ENCODE results near the gene MACROD2.
"Not testable (repeated sequence)": the region's sequence is repeated elsewhere in the genome, so short reads cannot be mapped to it uniquely, and the experiment has no call there.

The MACROD2 gene

DNA sequence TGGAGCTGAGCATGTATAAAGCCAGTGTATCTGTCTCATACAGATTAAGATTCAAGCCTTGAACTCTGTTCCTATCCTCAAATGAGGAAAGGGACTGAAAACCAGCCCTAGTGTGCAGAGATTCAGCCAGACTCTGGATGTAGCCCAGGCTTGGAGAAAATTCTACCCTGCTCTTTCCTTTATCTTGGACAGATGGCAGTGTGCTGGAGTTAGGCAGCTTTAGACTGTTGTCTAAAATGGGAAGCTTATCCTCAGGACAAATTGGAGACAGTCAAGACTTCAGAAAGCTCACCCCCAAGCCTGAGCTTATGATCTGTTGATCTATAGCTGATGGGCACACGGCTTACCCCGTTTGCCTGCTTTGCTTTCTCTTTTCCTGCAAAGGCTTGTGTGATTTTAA is 1520.4 kb downstream of the MACROD2 start:
- DNase-seq: no peak

DNA sequence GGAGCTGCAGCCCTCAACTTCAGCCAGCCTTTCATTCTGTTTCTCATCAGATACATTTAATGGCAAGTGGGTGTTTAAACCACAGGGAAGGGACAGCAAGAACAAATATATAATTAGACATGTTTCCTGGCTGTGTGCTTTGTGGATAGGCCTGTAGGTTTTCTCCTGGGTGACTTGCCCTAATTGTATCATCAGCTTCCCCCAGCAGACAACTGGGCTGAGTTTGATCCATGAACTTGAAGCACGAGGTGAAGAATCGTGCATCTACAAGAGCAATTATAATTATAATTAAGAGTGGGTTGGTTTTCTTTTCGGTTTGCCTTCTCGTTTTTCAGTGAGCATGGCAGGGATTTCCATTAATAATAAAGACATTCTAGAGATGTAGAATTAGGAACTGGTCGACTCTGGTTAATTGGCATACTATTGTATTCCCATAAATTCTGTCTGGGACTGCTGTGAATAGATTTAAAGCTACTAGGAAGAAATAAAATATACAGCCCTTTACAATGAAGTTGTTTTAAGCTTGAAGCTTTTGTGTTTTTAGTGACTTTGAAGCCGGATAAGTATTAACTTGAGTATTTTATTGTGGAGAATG is 1525.7 kb downstream of the MACROD2 start:
- DNase-seq: no peak

DNA sequence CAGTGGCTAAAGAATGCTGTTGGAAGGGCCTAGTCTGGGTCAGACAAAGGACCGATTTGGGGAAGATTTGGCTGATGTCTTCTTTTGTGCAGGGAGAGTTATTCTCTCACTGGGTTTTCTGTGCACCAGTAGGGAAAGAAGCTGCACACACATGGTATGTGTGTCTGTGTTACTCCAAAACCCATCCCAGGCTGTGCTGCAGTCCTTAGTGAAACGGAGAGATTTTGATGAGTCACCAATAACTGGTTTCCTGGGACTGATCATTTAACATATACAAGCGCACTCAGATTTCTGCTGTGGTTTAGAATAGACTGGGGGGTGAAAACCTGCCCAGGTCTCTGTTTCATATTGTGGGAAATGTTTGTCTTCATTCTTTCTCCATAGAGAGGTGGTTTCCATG is 1528.1 kb downstream of the MACROD2 start:
- no peak for DNase-seq

DNA sequence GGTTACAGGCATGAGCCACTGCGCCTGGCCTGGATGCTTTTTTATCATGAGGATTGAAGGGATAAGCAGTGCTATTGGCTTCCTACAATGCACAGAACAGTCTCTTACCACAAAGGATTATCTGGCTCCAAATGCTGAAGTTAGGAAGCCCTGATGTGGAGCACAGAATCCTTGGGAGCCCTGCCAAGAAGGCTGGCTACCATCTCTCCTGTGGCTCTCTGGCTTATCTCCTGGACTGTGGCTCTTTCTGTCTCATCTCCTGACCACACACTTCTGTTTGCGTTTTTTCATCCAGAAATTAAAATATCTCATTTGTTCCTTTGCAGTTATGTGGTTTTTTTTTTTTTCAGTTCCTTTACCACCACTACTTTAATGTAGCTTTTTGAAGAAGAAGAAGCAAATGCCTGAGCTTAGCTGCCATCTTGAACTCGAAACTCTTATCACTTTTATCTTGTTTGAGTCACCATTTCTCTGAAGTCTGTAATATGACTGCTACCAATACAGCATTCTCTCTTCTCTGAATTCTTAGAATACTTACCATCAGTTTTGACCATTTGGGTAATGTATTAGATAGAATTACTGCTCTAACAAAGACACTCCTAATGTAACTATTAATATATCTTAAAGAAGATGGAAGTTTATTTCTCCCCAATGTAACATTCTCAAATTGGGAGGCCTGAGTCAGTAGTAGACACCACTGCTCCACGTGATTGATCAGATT is 1533.2 kb downstream of the MACROD2 start:
- peak; percentile 80 for DNase-seq

DNA sequence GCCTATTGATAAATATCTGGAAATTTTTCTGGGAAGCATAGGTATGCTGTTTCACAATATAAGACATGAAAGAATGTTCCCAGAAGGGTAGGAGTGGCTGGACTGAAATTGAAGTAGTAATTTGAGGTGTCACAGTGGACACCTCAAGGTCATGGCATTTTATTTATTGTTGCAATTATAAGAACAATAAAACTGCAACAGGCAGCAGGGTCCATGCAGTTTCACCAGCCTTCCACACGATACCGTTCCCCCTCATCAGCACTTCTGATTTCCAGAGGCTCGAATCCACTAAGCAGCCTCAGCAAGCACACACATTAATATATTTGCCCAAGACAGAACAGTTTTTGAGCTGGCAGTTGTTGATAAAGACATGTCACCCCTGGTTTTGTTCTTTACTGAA is 1540.5 kb downstream of the MACROD2 start:
- no peak for DNase-seq

DNA sequence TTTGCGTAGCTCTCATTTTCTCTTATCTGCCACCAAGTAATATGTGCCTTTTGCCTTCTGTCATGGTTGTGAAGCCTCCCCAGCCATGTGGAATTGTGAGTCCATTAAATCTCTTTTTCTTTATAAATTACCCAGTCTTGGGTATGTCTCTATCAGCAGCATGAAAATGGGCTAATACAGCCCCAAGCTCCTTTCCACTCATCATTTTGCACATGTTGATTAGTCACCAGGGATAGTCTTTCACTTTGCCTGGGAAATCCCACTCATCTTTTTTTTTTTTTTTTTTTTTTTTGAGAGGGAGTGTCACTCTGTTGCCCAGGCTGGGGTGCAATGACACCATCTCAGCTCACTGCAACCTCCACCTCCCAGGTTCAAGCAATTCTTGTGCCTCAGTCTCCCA is 1541.9 kb downstream of the MACROD2 start:
- not testable (repeated sequence) for DNase-seq

DNA sequence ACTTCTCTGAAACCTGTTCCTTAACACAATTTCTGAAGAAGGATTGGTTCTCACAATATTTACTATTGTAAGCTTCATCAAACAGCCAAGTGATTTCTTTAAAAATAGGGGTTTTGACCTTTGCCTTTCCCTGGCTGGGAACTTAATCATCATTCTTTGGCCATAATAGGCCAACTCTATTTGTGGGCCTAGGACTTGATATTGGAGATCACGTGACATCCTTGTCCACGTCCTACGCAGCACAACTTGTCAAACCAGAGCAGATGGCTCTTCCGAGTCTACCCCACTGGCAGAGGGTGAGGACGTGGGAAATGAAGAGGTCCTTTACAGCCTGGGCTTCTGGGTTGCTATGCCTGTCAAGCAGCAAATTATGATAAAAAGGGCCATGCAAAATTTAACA is 1547.3 kb downstream of the MACROD2 start:
- no peak for DNase-seq

DNA sequence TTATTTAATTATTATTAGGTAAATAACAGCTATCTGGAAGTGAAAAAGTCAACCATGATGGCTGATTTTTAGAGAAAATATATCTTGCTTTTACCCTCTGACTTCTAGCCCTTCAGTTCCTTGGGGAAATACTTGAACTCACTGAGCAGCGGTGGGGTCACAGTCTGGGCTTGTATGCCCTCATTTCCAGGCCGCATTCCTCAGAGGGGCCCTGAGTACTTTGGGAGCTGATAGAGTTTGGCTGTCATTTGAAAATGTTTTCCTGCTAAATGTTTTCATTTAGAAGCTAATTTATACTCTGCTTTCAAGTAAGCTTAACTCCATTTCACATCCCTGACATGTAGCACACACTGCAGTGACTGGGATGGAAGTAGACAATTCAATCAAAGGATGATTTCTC is 1549.4 kb downstream of the MACROD2 start:
- no peak for DNase-seq

DNA sequence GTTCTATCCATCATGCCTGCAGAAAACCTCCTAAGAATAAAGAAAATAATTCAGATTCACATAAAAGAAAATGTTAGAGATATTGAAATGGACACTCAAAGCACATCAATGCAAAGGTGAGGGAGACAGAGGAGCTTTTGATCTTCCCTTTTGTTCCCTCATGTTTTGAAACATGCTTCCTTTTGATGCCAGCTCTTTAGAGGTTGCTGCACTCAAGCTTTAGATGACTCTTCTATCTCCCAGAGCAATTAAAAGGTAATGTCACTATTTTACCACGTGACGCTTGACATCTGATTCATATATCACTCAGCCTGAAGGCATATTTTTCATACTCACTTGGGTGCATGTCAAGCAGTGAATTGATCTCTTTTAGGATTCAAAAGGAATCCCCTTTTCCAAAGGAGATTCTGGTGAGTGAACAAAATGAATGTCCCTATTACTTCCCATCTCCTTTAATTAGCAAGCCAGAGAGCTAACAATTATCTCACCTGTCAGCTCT is 1551.3 kb downstream of the MACROD2 start:
- no peak for DNase-seq

DNA sequence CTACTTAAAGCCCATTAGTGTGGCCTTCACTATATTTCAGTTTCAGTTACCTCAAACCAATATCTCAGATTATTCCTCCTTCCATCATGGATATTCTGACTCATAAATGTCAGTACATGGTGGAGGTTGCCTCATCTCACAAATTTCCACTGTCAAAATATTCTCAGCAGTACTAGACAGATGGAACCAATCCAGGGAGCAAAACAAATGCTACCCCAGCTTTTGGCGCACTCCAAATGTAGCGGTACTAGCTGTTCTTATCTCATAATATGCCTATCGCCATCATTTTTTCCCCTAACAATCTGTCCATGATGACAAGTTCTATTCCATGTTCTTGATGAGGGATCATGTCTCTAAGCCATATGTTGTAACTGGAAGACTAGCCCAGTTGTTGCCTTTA is 1551.8 kb downstream of the MACROD2 start:
- no peak for DNase-seq

DNA sequence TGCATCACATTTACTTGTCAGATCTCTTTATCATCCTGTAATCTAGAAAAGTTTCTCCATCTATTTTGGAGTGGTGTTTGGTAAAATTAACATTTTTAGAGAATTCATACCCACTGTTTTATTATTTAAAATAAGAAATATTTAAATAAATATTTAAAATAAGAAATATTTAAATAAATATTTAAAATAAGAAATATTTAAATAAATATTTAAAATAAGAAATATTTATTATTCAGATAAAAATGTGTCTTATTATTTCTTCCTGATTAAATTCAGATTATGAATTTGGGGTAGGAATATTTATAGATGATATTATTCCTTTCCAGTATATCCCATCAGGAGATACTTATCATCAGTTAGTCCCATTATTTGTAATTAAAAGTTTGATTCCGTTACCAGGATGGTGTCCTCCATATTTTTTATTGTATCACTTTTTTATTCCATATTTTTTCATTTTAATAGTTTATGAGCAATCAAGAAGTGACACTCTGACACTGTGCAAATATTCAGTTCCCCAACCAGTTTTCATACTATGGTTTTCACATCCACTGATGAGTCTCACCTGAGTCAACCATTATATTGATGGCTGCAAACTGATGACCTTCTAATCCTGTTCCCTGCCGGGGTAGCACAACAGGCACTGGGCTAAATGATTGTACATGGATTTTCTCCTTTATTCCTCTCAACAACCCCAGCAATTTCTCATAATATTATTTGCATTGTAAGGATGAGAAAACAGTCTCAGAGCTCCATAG is 1555.0 kb downstream of the MACROD2 start:
- DNase-seq: no peak

DNA sequence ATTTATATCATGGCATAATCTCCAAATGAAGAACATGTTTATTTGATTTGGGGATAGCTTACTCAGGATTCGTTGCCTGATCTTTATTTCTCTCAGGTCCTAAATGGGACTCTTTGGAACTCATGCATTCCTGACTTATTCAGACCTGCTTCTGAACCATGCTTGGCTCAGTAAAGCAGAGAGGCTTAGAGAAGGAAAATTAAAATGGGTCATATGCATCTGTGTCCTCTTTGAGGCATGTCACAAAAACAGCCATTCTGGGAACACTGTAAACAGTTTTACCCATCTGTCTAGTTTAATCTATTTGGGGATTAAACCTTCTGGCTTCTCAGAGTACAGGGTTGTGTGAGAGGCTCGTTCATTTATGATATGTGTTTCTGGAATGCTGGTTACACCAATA is 1560.6 kb downstream of the MACROD2 start:
- DNase-seq: no peak

DNA sequence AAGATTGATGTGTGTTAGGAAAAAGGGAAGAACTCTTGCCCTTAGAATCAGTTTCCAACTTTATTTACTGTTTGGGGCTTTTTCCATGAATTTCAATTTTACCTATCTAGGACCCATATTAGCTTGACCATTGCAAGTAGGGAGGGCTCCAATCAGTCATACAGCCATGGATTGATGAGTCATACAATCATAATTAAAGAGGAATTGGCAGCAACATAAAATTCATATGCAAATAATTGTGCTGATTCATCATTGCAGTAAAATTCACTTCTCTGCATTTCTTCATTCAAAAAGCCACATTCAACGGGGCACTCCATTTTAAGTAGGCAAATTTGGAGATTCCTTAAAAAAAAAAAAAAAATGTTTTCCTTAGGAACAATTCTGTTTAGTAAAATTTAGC is 1561.6 kb downstream of the MACROD2 start:
- DNase-seq: no peak

DNA sequence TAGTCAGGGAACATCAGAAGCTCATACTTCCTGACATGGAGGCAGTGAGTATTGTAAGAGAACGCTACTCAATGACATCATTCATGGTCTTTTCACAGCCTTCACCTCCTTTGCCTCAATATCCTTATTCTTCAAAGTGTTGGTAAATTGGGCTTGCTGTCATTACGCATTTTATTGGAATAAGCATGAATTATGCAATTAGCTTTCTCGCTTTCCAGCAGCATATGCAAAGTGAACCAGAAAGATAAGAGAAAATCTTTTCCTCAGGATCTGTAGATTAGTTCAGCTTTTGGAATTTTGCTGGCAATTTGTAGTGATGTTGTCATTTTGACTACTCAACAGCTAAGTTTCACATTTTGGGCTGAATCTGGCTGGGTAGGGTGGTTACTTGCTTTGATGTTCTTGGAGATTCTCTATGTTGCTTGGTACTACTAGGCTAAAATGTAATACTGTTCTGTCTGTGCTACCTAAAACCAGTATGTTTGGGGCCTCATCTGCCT is 1565.8 kb downstream of the MACROD2 start:
- no peak for DNase-seq

DNA sequence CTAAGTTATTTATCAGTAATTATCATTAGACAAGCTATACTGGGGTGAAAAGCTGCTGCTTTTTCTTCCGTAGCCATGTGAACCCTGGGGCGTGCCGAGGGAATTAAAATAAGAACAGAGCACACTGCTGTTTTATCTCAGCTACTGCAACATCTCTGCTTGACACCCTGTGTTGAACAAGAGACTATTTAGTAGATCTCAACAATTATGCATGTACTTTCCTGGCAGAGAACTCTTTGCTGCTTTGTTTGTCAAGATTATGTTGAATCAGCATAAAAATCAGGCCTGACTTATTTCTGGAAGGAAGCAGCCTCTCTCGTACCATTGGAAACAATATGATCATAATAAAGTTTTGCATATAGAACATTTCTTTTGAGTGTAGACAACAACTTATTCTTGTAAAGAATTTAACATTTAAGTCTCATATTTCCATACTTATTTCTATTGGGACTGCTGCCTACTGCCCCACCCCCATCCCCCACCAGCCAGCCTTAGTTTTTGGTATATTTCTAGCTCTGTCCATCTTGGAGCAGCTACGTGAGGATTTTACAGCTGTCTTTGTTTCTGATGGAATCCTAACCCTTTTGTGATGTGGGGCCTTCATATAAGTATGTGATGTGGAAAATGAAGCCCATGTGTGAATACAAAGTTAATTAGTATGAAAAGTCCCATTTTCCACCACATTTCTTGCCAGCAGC is 1566.5 kb downstream of the MACROD2 start:
- DNase-seq: no peak

DNA sequence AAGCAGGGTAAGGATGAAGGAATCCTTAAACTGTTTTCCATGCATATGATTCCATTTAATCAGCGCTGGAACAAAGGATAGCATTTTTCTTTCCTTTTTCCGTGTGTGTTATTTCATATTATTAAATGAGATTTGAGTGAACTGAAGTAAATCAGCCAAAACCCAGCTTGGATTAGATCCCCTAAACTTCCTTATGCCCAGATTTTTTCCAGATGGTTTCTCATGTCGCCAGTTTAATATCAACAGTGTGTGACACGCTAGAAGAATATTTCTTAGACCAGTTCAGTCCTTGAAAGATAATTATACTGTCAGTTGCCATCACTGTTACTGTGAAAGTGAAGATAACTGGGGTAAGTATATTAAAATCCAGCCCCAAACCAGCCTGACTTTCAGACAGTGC is 1568.5 kb downstream of the MACROD2 start:
- DNase-seq: no peak

DNA sequence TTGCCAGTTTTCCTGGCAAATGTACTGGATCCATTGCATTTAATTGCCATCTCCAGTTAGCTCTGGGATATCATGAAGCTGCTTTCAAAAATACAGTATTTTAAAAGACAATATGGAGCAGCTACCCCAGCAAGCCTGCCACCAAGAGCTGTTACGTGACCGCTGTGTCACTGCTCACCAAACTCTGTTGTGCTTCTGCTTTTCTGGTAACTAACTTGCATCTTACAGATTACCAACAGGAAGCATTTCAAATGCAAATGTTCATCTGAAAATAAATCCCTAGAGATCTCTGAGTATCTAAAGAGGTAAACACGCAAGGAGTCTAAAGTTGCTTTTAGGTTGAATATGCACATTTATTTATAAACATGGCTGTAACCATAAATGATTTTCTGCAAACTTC is 1569.7 kb downstream of the MACROD2 start:
- peak; percentile 1 for DNase-seq

DNA sequence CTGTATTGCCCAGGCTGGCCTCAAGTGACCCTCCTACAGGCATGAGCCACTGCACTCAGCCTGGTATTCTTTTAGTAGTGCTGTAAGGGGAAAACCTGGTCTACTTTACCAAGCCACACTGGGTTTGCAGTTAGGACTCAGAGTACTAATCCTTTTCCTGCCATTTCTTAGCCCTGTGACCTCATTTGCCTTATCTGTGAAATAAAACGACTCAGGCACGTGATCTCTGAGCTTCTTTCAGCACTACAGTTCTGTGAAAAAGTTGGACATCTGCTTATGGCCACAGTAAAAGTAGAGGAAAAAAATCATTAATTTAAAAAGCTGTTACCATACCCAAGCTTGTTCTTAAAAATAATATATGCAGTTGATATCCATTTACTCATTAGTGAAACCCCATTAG is 1570.5 kb downstream of the MACROD2 start:
- no peak for DNase-seq

DNA sequence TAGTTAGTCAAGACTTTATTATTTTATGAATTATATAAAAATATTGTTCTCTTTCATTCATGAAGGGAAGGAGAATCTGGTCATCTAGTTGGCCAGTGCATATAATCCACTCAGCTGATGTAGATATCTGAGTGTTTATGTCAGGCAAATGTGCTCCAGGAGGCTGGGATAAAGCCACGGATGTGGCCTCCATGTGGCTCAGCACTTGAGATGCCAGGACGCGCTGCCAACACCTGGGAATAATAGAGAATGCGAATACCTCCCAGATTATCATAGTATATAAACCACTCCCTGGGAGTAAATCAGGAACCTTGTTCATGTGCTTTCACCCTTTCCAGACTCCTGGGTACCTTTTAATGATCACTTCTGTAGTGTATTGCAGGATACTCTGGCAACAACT is 1571.9 kb downstream of the MACROD2 start:
- no peak for DNase-seq

DNA sequence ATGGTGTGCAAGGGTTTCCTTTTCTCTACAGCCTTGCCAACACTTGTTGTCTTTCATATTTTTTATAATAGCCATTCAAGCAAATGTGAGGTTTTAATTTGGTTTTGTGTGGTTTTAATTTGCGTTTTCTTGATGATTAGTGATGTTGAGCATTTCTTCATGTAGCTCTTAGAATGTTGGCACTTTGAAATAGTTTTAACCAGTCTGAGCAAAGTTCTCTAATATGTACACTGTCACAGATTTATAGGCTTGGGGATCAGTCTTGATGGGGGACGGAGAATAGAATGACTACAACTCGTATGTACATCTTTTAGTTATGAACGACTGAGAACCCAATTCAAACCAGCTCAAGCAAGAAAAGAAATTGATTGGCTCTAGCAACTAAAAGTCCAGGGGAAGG is 1574.8 kb downstream of the MACROD2 start:
- DNase-seq: no peak

DNA sequence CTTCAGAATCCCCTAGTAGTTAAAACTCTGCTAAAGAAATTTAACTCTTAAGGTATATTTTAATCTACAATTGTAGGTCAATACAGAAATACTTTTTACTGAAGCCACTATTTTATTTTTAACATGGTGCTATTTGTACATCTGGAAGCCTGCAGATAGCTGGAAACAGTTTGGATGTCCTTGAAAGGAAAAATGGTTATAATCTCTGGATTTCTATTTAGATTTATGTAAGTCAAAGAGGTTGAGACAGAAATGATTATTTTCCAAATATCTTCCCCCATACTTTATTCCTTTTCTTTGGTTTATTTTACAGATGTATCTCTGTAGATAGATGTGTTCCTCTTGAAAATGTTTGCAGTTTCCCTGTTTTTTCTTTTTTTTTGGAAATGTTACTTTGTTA is 1575.7 kb downstream of the MACROD2 start:
- DNase-seq: no peak

DNA sequence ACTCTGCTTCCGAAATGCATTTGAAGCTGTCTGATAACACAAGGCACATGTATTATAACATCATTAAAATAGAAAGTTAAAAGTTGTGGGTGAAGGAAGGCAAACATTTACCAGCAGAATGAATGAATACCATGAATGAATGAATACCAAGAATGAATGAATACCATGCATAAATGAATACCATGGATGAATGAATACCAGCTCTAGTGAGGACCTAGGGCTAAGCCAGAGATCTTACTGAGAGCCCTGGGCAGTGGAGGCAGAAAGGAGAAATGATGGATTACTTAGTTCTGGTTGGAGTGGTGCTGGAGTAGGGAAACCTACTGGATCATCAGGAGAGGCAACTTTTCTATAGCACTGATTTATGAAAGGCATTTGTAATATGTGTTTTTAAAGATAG is 1579.9 kb downstream of the MACROD2 start:
- DNase-seq: no peak

DNA sequence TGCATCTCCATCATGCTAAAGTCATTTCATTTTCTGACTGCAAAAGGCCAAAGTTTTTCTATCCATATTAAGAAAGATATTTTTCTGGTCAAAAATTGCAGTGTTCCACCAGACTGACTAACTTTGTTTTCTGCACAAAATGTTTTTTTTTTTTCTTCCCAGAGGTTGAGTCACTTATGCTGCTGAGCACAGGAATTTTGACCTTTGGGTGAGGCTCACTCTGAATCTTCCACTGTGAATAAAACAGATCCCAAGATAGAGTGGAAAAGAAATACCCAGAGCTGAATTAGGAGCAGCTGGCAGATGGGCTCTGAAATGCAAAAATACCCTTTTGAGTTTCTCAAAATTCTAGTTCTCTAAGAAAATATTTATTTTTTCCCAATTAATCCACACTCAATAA is 1581.1 kb downstream of the MACROD2 start:
- no peak for DNase-seq

All from hematopoietic multipotent progenitor cell treated with erythropoietin and hydrocortisone succinate and interleukin-3 and kit ligand, for 6 days (in vitro differentiated cells).